Activated CD4-positive, CD25-positive, alpha-beta regulatory T cell treated with anti-CD3 and anti-CD28 coated beads, Interleukin-2, amount 50 U/mL, for 72 hours (primary cell): ENCODE results near the gene ATF7IP.
"Not testable (repeated sequence)": the region's sequence is repeated elsewhere in the genome, so short reads cannot be mapped to it uniquely, and the experiment has no call there.

ENCODE experiments used
- DNase-seq: peaks from one replicate; pipeline ENCODE4 v3.0.0; 2021

The ATF7IP gene

DNA sequence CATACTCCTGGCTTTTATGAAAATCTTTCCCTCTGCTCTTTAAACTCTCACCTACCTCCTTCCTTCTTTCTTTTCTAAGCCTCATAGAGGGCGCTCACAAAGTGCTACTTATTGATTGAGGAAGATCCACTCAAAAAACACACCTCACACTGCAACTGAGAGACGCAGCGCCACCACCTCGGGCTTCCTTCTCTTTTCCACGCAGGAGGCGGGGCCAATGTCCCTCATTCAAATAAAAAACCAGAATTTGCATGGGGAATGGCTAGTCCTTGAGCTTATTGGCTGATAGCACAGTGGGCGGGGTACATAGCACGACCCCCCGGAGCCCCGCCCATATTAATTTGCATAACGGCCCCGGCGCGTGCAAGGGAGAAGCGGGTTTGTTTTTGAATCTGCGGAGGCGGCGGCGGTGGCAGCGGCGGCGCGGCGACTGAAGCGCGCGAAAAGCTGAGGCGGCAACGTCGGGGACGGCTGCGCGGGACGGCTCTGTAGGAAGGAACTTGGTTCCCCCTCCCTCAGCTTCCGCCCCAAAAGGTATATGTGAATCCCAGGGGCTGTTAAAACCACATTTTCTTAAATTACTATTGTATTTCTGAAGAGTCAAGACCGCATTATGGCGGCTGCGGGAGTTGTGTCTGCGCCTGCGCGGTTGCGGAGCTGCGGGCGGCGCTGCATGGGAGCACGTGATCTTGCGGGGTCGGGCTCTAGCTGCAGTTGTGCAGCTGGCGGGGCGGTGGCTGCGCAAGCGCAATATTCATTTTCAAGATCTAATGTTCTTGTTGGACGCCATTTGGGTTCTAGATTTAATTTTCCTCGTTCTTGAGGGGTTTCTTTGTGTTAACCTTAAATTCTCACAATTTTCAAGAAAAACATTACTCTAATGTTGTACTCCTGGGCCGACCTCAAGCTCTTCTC is at the start of gene ATF7IP:
Gene ATF7IP, plus strand, starts transcription at position 389 of the 915 bp plus-strand sequence. CDS start 58,234 bp downstream, outside the sequence.
- DNase-seq: peak; percentile 94

- no peak for DNase-seq
These were observed 47.9 kb upstream of the ATF7IP start for GRCh38 chr12:14317362-14318146.

DNA sequence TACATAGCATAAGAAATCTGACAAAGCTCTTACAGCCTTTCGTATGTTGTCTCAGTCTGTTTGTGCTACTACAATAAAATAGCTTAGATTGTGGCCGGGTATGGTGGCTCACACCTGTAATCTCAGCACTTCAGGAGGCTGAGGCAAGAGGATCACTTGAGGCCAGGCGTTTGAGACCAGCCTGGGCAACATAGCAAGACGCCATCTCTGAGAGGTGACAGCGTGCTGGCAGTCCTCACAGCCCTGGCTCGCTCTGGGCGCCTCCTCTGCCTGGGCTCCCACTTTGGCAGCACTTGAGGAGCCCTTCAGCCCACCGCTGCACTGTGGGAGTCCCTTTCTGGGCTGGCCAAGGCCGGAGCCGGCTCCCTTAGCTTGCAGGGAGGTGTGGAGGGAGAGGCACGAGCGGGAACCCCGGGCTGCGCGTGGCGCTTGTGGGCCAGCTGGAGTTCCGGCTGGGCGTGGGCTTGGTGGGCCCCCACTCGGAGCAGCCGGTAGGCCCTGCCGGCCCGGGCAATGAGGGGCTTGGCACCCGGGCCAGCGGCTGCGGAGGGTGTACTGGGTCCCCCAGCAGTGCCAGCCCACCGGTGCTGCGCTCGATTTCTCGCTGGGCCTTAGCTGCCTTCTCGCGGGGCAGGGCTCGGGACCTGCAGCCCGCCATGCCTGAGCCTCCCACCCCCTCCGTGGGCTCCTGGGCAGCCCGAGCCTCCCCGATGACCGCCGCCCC is 45.6 kb upstream of the ATF7IP start:
- not testable (repeated sequence) for DNase-seq

DNA sequence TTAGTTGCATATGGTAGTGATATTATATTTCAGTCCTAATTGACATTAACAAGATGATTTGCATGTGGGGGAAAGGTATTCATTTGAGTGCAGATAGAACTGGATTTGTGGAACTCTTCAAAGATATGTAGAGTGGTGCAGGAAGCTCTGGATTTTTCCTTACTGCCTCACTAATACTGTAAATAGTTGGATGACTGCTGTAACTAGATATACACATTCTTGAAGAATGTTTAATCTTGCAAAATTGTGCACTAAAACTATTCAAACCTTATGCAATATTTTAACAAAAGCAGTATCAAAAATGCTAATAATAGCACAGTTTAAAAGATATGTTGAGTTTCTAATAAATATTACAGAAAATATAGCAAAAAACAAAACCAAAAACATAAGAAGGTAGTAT is 43.1 kb upstream of the ATF7IP start:
- no peak for DNase-seq

DNA sequence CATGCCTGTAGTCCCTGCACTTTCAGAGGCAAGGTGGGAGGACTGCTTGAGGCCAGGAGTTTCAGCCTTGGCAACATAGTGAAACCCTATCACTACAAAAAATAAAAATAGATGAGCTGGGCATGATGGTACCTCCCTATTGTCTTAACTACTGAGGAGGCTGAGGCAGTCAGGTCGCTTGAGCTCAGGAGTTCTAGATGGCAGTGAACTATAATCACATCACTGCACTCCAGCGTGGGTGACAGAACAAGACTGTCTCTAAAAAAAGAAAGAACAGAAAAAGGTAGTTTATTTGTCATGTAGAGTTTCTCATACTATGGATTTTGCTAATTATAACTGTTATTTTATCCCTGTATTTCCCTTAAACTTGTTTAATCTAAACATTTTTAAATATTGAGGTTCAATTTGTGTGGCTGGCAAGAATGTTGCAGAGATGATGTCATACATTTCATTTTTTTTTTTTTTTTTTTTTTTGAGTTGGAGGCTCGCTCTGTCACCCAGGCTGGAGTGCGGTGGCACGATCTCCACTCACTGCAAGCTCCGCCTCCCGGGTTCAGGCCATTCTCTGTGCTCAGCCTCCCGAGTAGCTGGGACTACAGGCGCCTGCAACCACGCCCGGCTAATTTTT is 39.7 kb upstream of the ATF7IP start:
- no peak for DNase-seq

DNA sequence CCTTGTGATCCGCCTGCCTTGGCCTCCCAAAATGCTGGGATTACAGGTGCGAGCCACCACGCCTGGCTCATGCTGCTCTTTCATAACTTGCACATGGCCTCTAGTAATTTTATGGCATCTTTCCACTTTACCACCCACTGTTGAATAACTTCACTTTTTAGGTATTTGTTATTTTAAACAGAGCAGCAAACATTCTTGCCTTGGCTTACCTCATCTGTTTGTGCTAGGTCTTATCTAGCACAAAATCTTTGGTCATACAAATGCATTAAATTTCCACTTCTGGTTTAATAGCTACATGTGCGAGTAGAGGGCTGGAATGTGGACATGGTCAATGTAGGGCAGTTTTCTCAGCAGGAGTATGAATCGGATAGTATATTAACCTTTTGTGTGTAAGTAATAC is 38.8 kb upstream of the ATF7IP start:
- no peak for DNase-seq

DNA sequence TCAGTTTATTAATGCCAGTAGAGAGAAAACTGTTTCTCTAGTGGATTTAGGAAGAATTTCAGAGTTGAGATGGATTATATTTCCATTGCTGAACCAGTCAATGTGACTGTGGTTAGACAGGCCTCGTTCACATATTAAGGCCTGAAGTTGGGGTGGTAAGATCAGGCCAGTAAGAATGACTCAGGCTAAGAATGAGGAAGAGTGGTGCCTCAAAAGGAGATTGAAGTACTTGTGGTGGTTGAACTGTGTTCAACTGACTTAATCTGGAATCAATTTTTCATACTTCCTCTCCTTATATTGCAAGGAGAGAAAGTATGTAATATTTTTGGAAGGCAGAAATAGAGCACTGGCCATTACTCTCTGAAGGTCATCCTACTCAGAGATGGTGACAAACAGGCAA is 37.8 kb upstream of the ATF7IP start:
- no peak for DNase-seq

DNA sequence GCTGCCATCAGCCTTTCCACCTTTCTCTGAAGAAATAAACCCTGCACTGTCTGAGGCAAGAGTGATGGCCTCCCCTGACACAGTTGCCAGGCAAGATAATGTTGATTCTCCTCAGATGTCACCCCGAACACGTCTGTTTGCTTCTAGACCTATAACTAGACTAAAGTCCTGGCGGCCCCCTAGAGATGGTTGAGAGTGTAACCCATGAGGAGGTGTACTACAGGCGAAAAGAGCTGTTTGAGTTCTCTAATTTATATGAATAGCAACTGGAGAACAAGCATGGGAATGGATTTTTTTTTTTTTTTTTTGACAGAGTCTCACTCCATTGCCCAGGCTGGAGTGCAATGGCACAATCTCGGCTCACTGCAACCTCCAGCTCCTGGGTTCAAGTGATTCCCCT is 33.0 kb upstream of the ATF7IP start:
- no peak for DNase-seq

GRCh38 chr12:14340371-14340770 is 25.1 kb upstream of the ATF7IP start:
- no peak for DNase-seq

- DNase-seq: not testable (repeated sequence)
These were observed 14.0 kb upstream of the ATF7IP start for GRCh38 chr12:14351524-14351923.

DNA sequence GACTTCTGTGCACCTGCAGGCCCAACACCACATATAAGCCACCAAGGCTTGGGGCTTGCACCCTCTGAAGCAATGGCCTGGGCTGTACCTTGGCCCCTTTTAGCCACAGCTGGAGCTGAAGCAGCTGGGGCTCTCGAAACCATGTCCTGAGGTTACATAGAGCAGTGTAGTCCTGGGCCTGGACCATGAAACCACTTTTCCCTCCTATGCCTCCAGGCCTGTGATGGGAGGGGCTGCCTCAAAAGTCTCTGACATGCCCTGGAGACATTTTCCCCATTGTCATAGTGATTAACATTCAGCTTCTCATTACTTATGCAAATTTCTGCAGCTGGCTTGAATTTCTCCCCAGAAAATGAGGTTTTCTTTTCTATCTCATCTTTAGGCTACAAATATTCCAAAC is 13.4 kb upstream of the ATF7IP start:
- DNase-seq: not testable (repeated sequence)

- DNase-seq: not testable (repeated sequence)
These were observed 10.8 kb upstream of the ATF7IP start for GRCh38 chr12:14354665-14355064.

DNA sequence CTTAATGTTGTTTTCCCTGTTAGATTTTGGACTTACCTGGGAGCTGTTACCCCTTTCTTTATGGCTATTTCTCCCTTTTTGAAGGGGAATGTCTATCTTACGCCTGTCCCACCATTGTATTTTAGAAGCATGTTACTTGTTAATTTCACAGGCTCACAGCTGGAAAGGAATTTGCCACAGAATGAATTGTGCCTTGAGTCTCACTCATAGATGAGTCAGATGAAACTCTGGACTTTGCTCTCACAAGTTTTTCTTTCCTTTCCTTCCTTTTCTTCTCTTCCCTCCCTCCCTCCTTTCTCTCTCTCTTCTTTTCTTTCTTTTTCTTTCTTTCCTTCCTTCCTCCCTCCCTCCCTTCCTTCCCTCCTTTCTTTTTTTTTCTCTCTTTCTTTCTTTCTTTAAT is 9.3 kb upstream of the ATF7IP start:
- DNase-seq: no peak

GRCh38 chr12:14357486-14357885 is 8.0 kb upstream of the ATF7IP start:
- DNase-seq: no peak

GRCh38 chr12:14362352-14362751 is 3.1 kb upstream of the ATF7IP start:
- no peak for DNase-seq

GRCh38 chr12:14364583-14365271 is 755 bp upstream of the ATF7IP start:
- DNase-seq: no peak

DNA sequence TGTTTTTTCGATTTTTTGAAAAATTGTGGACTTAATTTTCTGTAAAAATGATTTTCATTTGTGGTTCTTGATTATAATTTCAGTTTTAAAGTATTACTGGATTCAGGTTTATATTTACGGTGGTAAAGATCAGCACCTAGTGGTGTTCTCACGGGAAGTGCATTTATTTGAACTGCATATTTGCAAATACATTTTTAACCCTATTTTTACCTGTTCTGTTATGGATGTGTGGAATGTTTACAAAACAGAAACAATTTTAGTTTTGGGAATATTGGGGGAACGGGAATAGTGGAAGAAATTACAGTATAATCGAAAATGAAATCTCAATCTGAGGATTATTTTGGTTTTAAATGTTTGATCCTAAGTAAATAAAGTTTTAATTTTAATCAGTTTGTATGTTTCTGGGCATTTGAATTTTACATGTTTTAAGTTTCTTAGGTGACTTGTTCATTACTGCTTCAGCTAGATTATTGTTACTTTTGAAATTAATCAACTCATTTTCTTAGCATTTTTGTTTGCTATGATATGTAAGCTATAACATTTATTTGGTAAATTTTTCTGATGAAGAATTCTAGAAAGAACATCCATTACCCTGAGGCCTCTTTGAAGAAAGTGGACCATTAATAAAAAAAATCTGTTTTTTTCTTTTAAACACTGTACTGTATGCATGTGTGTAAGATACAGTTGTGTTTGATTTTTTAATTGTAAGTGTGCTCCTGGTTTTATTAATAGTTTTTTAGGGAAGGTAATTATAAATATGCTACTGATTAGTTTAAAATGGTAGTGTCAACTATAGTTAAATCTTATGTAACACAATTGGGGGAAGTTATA is 942 bp downstream of the ATF7IP start:
- no peak for DNase-seq

DNA sequence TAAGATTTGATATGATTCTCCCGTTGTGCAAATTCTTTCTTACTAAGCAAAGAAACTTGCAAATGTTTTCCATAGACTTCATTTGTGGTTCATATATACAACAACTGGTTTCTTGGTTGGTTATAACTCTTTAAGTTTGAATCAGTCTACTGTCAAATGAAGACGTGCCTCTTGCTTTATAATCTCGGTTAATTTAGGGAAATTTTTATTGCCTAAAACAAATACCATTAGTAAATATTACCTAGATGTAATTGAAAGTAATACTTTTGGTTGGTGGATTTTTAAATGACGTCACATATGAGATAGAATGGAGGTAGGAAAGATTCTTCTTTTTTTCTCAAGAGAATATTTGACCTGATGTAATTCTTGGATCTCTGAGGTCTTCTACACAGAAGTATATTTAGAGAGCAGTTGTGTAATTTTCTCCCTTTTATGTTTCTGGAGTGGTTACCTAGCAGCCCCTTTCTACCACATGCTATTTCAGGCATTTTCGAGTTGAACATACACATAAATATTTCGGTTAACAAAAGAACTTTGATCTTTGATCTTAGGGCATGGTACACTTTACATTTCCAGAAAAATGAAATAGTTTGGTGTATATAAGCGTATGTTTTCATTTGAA is 1.7 kb downstream of the ATF7IP start:
- DNase-seq: no peak

GRCh38 chr12:14369311-14369710 is 3.8 kb downstream of the ATF7IP start:
- no peak for DNase-seq

GRCh38 chr12:14373217-14373616 is 7.7 kb downstream of the ATF7IP start:
- DNase-seq: no peak

DNA sequence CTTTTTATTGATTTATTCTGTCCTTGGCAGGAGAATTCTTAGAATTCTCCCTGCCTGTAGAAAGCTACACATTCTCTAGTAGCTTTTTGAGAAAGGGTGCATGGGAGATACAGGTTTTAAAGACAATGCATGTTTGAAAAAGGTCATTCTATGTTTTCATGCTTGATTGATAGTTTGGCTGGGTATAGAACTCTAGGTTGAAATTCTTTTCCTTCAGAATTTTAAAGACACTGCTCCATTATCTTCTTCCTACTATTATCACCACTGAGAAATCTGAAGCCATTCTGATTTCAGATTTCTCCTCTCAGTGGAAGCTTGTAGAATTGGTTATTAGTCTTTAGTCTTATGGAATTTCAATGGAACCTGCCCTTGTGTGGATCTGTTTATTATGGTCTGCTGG is 14.0 kb downstream of the ATF7IP start:
- DNase-seq: no peak
